Activated CD8-positive, alpha-beta memory T cell treated with anti-CD3 and anti-CD28 coated beads, Interleukin-2, amount 50 U/mL, for 1 hour (primary cell): ENCODE measurements around the gene THSD7A.

Source experiments
- DNase-seq: peaks from one replicate; pipeline ENCODE4 v3.0.0-alpha.2; 2020; ENCODE audit errors: extremely low read depth

THSD7A gene

GRCh38 chr7:11749629-11750028 lies 82.4 kb downstream of the THSD7A start:
- no peak for DNase-seq

- DNase-seq = no peak
These were observed 83.1 kb downstream of the THSD7A start for GRCh38 chr7:11748884-11749283.

GRCh38 chr7:11747715-11748485 lies 84.1 kb downstream of the THSD7A start:
- DNase-seq = no peak

GRCh38 chr7:11746591-11746990 lies 85.4 kb downstream of the THSD7A start:
- no peak for DNase-seq

- DNase-seq = no peak
These were observed 88.5 kb downstream of the THSD7A start for GRCh38 chr7:11743548-11743947.

- DNase-seq = no peak
These were observed 89.0 kb downstream of the THSD7A start for GRCh38 chr7:11743016-11743415.

GRCh38 chr7:11742496-11742895 lies 89.5 kb downstream of the THSD7A start:
- DNase-seq = no peak

- no peak for DNase-seq
These were observed 94.3 kb downstream of the THSD7A start for GRCh38 chr7:11737723-11738122.

- no peak for DNase-seq
These were observed 99.8 kb downstream of the THSD7A start for GRCh38 chr7:11732207-11732606.

- DNase-seq = no peak
These were observed 101.3 kb downstream of the THSD7A start for GRCh38 chr7:11730725-11731124.

GRCh38 chr7:11727864-11728263 lies 104.1 kb downstream of the THSD7A start:
- no peak for DNase-seq

- no peak for DNase-seq
These were observed 105.2 kb downstream of the THSD7A start for GRCh38 chr7:11726794-11727155.

- no peak for DNase-seq
These were observed 105.8 kb downstream of the THSD7A start for GRCh38 chr7:11726001-11726793.

- no peak for DNase-seq
These were observed 115.8 kb downstream of the THSD7A start for GRCh38 chr7:11716185-11716584.

- DNase-seq = no peak
These were observed 117.3 kb downstream of the THSD7A start for GRCh38 chr7:11714676-11715075.

GRCh38 chr7:11714205-11714604 lies 117.8 kb downstream of the THSD7A start:
- DNase-seq = no peak

- no peak for DNase-seq
These were observed 118.6 kb downstream of the THSD7A start for GRCh38 chr7:11713352-11713751.

GRCh38 chr7:11710377-11710776 lies 121.6 kb downstream of the THSD7A start:
- no peak for DNase-seq

- DNase-seq = no peak
These were observed 122.8 kb downstream of the THSD7A start for GRCh38 chr7:11709196-11709595.

GRCh38 chr7:11707606-11708193 lies 124.3 kb downstream of the THSD7A start:
- DNase-seq = no peak

GRCh38 chr7:11706666-11707605 lies 125.1 kb downstream of the THSD7A start:
- no peak for DNase-seq

- DNase-seq = no peak
These were observed 128.2 kb downstream of the THSD7A start for GRCh38 chr7:11703829-11704228.
